Measurements from ENCODE around the gene C17orf113. TPM values are rescaled to one million over a fixed set of nuclear protein-coding genes. Genes with fewer than 3 reads are reported as not detected.

Gene C17orf113
- total RNA-seq, 4 donors from 2014 or later, result 0.35 to 0.57 (median 0.48) TPM; not detected in 1

DNA sequence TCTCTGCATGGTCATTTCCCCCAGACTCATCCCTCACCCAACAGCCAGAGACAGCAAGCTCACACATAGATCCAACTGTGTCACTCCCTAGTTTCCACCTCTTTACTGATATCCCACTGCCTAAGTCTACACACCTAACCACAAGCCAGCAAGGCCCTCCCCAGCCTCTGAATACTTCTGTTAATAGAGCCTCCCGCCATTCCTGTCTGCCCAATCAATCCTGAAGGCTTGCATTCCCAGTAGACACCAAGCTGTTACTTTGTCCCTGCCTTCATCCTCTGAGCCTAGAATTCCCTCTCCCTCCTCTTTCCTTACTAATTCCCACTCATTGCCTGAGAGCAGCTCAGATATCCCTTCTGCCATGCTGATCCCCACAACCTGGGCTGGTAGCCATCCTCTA is 4.7 kb downstream of the C17orf113 start:
- Histone ChIP-seq H3K9me3 (no peaks in the 10 kb centered on the region), H3K27ac (no peak overlapping the region), H3K27me3 (no peaks in the 10 kb centered on the region), H3K4me3 (no peak overlapping the region), H3K4me1 (peaks cover 0 to 15% (median 7%) of the 10 kb centered on the region in 3 donors), H3K36me3 (no peaks in the 10 kb centered on the region)
- 92 to 94% methylated on average over 1 of the region's 1 CpG for WGBS, 2 donors
- intact Hi-C loops (cut with DNase I), result no loop called here
- no peak for TF ChIP-seq POLR2A (IDR thresholded peaks at IDR 0.05)
- TF ChIP-seq, protein P1, sequence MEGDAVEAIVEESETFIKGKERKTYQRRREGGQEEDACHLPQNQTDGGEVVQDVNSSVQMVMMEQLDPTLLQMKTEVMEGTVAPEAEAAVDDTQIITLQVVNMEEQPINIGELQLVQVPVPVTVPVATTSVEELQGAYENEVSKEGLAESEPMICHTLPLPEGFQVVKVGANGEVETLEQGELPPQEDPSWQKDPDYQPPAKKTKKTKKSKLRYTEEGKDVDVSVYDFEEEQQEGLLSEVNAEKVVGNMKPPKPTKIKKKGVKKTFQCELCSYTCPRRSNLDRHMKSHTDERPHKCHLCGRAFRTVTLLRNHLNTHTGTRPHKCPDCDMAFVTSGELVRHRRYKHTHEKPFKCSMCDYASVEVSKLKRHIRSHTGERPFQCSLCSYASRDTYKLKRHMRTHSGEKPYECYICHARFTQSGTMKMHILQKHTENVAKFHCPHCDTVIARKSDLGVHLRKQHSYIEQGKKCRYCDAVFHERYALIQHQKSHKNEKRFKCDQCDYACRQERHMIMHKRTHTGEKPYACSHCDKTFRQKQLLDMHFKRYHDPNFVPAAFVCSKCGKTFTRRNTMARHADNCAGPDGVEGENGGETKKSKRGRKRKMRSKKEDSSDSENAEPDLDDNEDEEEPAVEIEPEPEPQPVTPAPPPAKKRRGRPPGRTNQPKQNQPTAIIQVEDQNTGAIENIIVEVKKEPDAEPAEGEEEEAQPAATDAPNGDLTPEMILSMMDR (IDR thresholded peaks at IDR 0.05), result no peak
- no peak for DNase-seq

DNA sequence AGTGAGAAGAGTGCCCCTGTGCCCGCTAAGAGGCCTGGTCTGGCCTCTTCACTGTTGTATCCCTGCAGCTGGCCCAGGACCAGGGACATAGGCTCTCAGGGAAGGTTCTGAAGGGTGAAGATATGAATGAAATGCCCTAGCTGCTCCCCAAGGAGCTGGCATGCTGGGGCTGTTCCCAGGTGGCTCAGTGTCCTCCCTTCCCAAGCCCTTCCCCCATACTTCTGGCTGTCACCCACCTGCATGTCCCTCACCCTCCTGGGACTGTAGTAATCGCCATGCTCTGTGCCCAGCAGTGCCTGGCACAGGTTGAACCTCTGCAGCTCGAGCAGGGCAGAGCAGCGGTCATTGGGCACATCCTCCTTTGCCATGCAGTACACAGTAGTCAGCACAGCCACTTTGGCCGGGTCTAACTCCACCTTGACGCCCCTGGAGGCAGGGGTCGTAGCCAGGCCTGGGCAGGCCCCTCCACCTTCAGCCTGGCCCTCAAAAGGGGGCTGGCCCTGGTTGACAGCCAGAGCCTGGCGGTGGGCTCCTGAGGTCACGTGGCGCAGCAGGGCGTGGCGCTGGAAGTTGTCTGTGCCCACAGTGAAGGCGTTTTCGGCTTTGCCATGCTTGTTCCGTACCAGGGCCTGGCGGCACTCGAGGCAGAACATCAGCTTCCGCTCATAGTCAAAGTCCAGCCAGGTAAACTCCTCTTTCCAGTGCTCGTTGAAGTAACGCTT is 7.6 kb downstream of the C17orf113 start:
- no peak for DNase-seq
- H3K27me3 ChIP-seq, result no peaks in the 10 kb centered on the region
- 84 to 95% methylated on average over 5 to 9 of the region's 20 CpGs for WGBS, 2 donors
- H3K36me3 ChIP-seq, result no peaks in the 10 kb centered on the region
- no peaks in the 10 kb centered on the region for H3K9me3 ChIP-seq
- intact Hi-C loops (cut with DNase I), result no loop called here
- no peaks in the 10 kb centered on the region for H3K4me1 ChIP-seq
- no peak overlapping the region for H3K27ac ChIP-seq
- no peak overlapping the region for H3K4me3 ChIP-seq
- TF ChIP-seq, protein P1 (IDR thresholded peaks at IDR 0.05), result no peak
- TF ChIP-seq POLR2A (IDR thresholded peaks at IDR 0.05), result no peak

DNA sequence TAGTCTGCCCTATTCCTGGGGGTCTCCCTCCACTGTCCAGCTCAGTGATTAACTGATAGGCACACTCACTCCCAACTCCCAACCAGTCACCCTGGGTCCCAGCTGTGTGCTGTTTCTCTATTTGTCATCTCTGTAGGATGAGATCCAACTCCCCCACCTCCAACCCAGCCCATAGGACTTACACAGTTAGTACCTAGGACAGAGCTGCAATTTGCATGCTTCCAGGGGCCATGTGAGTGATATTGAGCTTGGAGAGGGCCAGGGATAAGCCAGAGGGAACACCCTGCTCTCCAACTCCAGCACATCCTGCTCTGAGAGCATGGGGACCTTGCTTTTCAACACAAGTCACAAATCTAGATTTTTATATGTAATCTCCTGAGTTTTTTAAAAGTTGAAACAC is 8.8 kb downstream of the C17orf113 start:
- DNase-seq, result no peak
- no peak for TF ChIP-seq POLR2A (IDR thresholded peaks at IDR 0.05)
- TF ChIP-seq, protein P1 (IDR thresholded peaks at IDR 0.05), result no peak
- no peak overlapping the region for H3K4me3 ChIP-seq
- intact Hi-C loops (cut with DNase I), result no loop called here
- H3K27me3 ChIP-seq, result no peaks in the 10 kb centered on the region
- H3K4me1 ChIP-seq, result no peaks in the 10 kb centered on the region
- H3K36me3 ChIP-seq, result no peaks in the 10 kb centered on the region
- no peaks in the 10 kb centered on the region for H3K9me3 ChIP-seq
- H3K27ac ChIP-seq, result no peak overlapping the region

DNA sequence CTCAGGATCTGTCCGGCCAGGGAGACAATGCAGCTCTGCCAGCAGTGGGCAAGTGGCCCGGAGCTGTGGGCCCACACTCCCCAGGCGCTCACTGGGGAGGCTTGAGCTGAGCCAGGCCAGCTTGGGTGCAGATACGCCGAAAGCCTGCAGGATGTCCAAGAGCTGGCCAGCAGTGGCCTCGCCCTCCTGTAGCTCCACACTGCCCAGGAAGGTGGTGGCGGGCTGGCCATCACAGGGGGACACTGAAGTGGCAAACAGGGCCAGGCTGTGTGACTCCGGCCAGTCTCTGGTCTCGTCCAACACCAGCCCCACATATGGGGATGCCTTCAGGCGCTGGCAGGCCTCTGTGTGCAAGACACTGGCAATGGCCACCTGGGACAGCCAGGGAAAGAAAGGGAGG is 9.6 kb downstream of the C17orf113 start:
- H3K27me3 ChIP-seq, result no peaks in the 10 kb centered on the region
- DNase-seq, result no peak
- WGBS, 2 donors, result 93% methylated on average over 2 of the region's 10 CpGs; no CpG with 5 or more reads in 1 of the 2 donors
- TF ChIP-seq, protein P1 (IDR thresholded peaks at IDR 0.05), result no peak
- TF ChIP-seq POLR2A (IDR thresholded peaks at IDR 0.05), result no peak
- H3K27ac ChIP-seq, result no peak overlapping the region
- H3K4me3 ChIP-seq, result no peak overlapping the region
- intact Hi-C loops (cut with DNase I), result no loop called here
- H3K4me1 ChIP-seq, result no peaks in the 10 kb centered on the region
- H3K36me3 ChIP-seq, result no peaks in the 10 kb centered on the region
- H3K9me3 ChIP-seq, result no peaks in the 10 kb centered on the region

DNA sequence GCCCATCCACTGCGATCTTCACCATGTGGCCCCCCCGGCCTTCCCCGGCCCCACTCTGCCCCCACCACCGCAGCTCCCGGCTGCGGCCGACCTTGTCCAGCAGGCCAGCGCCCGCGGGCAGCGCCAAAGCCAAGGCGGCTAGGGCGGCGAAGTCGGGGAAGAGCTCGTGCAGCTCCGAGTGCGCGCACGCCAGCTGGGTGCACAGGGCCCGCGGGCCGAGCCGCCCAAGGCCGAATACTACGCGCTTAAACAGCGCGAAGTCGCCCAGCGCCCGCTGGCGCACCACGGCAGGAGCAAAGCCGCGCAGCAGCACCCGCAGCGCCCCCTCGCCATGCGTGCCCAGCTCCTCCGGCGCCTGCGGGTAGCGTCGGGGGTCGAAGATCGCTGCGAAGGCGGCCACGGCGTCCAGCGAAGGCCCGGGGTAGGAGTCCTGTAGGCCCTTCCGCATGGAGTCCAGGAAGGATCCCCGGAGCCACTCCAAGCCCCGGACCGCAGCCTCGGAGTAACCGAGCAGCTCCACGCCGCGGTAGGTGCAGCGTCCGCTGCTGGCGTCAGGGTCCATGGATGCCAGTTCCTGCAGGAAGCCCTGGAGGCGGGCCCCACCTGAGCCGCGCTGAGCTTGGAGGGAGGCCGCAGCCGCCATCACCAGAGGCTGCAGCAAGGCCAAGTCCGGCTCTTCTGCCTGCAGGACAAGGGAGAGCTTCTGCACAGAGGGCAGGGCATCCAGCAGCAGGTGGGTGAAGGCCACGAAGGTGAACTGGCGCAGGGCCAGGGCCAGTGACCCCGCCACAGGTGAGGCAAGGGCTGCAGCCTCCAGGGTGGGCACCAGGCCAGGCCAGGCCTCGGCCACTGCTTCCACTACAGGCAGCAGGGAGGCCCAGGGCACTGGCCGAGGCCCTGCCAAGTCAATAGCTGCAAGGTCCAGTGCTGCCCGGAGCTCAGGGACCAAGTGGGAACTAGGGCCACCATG is 10.3 kb downstream of the C17orf113 start:
- no peaks in the 10 kb centered on the region for H3K36me3 ChIP-seq
- TF ChIP-seq POLR2A (IDR thresholded peaks at IDR 0.05), result no peak
- TF ChIP-seq, protein P1 (IDR thresholded peaks at IDR 0.05), result no peak
- H3K9me3 ChIP-seq, result no peaks in the 10 kb centered on the region
- no peak overlapping the region for H3K27ac ChIP-seq
- 68% methylated on average over 15 of the region's 77 CpGs; no CpG with 5 or more reads in 1 of the 2 donors for whole genome bisulfite sequencing, 2 donors
- no peaks in the 10 kb centered on the region for H3K4me1 ChIP-seq
- H3K4me3 ChIP-seq, result peak overlapping the region in 1 of 4 donors; percentile 38
- H3K27me3 ChIP-seq, result no peaks in the 10 kb centered on the region
- no peak for DNase-seq
- intact Hi-C loops (cut with DNase I), result no loop called here

Data from esophagus squamous epithelium (tissue), 5 donors.